Muscle layer of colon (tissue), 2 donors: ENCODE measurements around the gene RMND5A.
A peak's percentile ranks its signal among the peaks of the same experiment; 100 is the strongest.

ENCODE experiments used
- H3K27ac ChIP-seq: one replicate; pipeline ENCODE4 v1.7.0; 2013; ENCODE audit warnings: low read depth, mild to moderate bottlenecking, low read length, moderate library complexity
- H3K27me3 ChIP-seq, 2 donors: one replicate each; pipeline ENCODE4 v1.7.0; 2013; ENCODE audit warnings: low read length in 2 of 2, mild to moderate bottlenecking in 2 of 2; ENCODE audit not compliant: insufficient read depth in 2 of 2, control insufficient read depth in 1 of 2
- H3K36me3 ChIP-seq: one replicate; pipeline ENCODE4 v1.7.0; 2013; ENCODE audit warnings: mild to moderate bottlenecking, low read length; ENCODE audit not compliant: insufficient read depth
- H3K4me1 ChIP-seq: one replicate; pipeline ENCODE4 v1.7.0; 2013; ENCODE audit warnings: mild to moderate bottlenecking, low read length; ENCODE audit not compliant: insufficient read depth
- H3K4me3 ChIP-seq, 2 donors: one replicate each; pipeline ENCODE4 v1.7.0; 2013; ENCODE audit warnings: low read length in 2 of 2, low read depth in 1 of 2, mild to moderate bottlenecking in 1 of 2, moderate library complexity in 1 of 2
- H3K9ac ChIP-seq: one replicate; pipeline ENCODE4 v1.7.0; 2013; ENCODE audit warnings: low read length
- H3K9me3 ChIP-seq: one replicate; pipeline ENCODE4 v1.7.0; 2013; ENCODE audit warnings: mild to moderate bottlenecking, low read length
- donor health status: abdominal sarcoma.
- donor health status: Adenocarcinoma of cecum.

The RMND5A gene

DNA sequence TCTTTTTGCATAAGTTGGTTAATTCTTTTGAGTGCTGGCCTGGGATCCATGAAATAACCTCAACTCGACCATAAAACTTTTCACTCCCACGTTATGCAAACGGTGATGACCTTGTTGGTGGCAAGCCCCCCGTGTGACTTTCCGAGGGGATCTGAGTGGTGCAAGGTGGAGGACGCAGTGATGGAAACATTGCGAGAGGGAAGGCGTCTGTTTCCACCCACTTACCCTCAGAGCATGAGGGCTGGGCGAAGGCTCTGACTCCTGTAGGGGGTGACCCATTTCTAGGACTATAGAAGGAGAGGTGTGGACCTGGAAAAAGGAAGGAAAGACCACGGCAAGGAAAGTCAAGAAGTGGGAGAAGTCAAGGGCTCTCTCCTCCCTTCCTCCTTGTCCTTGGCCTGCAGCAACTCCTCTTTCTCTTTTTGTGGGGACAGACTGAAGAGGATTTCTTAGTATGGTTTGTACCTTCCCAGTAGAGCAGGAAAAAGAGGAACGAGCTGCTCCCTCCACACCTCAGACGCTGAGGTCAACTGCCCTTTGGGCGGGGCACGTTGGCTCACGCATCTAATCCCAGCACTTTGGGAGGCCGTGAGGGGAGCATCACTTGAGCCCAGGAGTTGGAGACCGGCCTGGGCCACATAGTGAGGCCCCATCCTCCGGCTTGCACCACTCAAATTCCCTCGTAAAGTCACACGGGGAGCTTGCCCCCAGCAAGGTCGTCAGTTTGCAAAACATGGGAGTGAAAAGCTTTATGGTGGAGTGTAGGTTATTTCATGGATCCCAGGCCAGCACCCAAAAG, 86.2 kb downstream of the RMND5A start:
- Histone ChIP-seq H3K27me3 (peaks cover 11 to 20% of the 10 kb centered on the region in 2 donors), H3K4me3 (no peak overlapping the region), H3K27ac (no peak overlapping the region), H3K9me3 (no peaks in the 10 kb centered on the region), H3K36me3 (no peaks in the 10 kb centered on the region), H3K4me1 (peaks cover 15% of the 10 kb centered on the region), H3K9ac (no peak overlapping the region)

DNA sequence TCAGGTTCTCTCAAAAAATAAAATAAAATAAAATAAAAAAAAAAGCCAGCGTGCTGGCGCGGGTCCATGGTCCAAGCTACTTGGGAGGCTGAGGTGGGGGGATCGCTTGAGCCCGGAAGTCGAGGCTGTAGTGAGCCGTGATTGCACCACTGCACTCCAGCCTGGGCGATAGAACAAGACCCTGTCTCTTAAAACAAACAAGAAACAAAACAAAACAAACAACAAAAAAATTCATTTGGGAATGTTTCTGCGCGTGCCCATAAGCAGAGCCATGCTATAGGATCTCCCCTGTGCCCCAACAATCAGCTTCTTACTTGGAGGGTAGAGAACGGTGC, 87.0 kb downstream of the RMND5A start:
- H3K9ac ChIP-seq = no peak overlapping the region
- H3K4me3 ChIP-seq = peak overlapping the region in 1 of 2 donors; percentile 57
- H3K36me3 ChIP-seq = no peaks in the 10 kb centered on the region
- peaks cover 11 to 24% of the 10 kb centered on the region in 2 donors for H3K27me3 ChIP-seq
- no peaks in the 10 kb centered on the region for H3K9me3 ChIP-seq
- no peak overlapping the region for H3K27ac ChIP-seq
- H3K4me1 ChIP-seq = peaks cover 15% of the 10 kb centered on the region

DNA sequence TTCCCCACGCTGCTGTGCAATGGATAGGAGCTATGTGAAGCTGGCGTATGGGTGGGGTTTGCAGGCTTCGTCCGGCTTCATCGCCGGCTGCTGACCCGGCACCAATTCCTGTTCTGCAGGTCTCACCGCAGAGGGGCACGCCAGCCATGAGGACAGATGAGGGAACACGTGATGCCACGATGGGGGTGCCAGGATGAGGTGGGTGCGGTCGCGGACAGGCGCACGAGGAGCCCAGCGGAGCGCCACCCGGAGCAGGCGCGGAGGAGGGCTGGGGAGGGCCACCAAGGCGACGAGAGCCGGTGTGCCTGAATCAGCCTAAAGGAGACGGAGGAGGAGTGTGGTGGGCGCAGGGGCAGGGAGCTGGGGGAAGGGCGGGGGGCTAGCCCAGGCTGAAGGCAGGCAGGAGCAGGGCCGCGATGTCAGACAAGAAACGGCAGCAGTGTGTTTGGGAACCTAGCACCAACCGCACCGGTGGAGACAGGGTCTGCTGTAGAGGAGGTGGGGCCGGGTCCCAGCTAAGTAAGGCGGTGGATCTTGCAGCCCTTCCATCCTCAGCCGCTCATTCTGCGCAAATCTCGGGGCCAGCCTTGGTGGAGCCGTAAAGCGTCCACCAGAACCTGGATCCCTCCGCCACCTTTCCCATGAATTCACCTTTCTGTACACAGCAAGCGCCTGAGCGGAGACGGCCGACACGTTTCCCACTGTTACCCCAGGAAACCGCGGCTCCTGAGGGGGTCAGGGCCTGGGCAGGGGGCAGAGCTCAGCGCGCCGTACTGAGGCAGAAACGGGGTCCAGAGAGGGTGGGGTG, 87.6 kb downstream of the RMND5A start:
- Histone ChIP-seq H3K36me3 (no peaks in the 10 kb centered on the region), H3K4me1 (peaks cover 15% of the 10 kb centered on the region), H3K9me3 (no peaks in the 10 kb centered on the region), H3K27me3 (peaks cover 11 to 30% of the 10 kb centered on the region in 2 donors), H3K9ac (no peak overlapping the region), H3K27ac (no peak overlapping the region), H3K4me3 (peak overlapping the region; percentile 38 to 57)

DNA sequence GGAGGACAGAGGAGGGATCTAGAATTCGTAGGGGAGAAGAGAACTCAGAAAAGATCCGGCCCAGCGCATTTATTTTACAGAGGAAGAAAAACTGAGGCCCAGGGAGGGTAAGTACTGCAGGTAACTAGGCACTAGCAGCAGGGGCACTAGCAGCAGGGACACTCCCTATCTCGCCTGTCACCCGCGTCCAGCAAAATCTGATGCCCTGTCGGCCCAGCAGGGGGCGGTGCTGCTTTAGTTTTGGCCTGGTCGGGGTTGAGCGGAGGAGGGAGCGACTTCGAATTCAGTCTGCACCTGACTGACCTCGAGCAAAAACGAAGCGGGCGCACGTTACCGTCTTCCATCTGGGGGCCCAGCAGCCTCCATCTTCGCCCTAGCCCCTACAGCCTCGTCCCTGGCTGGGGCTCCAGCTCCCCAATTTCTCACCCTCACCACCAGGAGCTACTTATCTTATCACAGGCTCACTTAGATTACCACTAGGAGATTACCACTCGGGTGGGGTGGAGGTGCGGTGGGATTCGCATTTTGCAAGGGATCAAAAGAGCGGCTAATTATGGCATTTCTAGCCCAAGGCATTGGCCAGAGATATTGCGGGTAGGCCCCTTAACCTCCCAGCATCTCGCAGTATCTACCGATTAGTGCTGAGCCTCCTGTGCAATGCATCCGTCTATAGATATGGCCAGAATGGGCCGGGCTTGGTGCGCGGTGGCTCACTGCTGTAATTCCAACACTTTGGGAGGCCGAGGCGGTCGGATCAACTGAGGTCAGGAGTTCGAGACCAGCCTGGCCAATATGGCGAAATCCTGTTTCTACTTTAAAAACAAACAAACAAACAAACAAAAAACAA, 88.4 kb downstream of the RMND5A start:
- no peak overlapping the region for H3K27ac ChIP-seq
- no peaks in the 10 kb centered on the region for H3K36me3 ChIP-seq
- H3K27me3 ChIP-seq = peaks cover 18 to 33% of the 10 kb centered on the region in 2 donors
- H3K9ac ChIP-seq = no peak overlapping the region
- no peaks in the 10 kb centered on the region for H3K9me3 ChIP-seq
- peak overlapping the region; percentile 38 to 57 for H3K4me3 ChIP-seq
- H3K4me1 ChIP-seq = peaks cover 15% of the 10 kb centered on the region

DNA sequence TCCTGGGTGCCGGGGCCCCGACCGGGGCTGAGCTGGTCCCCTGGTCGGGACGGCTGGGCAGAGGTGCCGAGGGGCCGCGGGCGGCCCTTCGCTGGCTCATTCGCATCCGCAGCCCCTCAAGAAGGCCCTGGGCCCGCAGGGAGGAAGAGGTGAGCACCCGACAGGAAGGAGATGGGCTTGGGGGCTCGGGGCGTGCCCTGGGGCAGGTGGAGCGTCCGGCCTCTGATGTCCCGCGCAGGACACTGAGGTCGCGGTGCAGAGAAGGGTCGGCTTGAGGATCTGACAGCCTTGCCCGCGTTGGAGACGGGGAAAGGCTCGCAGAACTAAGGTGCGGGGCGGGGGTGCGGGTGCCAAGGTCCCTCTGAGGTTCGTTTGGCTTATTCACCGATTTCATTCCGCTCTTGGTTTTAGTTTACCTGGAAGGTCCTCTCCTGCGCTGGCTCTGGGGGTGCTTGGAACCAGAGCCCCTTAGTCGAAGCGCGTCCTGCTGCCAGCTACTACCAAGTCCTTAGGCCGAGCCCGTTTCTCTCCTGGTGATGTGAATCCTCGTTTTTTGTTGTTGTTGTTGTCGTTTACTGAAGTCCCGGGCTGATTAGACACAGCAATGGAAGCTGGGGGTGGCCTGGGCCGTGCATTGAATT, 89.5 kb downstream of the RMND5A start:
- Histone ChIP-seq H3K9me3 (no peaks in the 10 kb centered on the region), H3K36me3 (no peaks in the 10 kb centered on the region), H3K4me1 (peaks cover 15% of the 10 kb centered on the region), H3K4me3 (no peak overlapping the region), H3K9ac (no peak overlapping the region), H3K27me3 (peaks cover 18 to 37% of the 10 kb centered on the region in 2 donors), H3K27ac (no peak overlapping the region)

DNA sequence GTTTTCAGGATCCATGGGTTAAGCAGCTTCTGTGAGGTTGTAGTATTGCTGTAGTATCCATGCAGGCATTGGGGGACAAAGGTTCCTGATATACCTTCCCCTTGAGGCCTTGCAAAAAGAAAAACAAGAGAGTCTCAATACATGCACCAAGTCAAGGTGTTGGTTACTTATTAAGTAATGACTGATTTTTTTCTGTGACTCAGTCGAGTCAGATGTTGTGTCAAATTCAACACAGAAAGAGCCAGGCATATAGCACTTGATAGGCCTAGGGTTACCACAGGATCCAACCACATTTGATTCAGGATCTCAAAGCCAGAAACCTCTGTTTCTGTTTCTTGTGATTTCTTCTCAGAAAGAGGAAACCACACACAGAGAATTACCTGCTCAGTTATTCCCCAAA, 95.5 kb downstream of the RMND5A start:
- Histone ChIP-seq H3K4me1 (no peaks in the 10 kb centered on the region), H3K9ac (no peak overlapping the region), H3K9me3 (no peaks in the 10 kb centered on the region), H3K27ac (no peak overlapping the region), H3K4me3 (no peak overlapping the region), H3K27me3 (peaks cover 7 to 17% of the 10 kb centered on the region in 2 donors), H3K36me3 (no peaks in the 10 kb centered on the region)

DNA sequence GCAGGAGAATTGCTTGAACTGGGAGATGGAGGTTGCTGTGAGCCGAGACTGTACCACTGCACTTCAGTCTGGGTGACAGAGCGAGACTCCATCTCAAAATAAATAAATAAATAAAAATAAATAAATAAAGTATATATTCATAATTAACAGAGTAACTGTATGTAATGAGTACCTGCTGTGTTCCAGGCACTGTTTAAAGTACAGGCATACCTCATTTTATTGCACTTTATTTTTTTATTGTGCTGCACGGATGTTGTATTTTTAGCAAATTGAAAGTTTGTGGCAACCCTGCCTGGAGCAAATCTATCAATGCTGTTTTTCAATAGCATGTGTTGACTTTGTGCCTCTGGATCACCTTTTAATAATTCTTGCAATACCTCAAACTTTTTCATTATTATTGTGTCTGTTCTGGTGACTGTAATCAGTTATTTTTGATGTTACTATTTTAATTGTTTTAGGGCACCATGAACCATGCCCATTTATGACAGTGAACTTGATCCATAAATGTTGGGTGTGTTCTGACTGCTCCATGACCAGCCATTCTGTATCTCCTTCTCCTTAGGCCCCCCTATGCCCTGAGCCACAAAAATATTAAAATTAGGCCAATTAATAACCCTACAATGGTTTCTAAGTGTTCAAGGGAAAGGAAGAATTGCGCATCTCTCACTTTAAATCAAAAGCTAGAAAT, 98.2 kb downstream of the RMND5A start:
- H3K4me3 ChIP-seq = no peak overlapping the region
- no peaks in the 10 kb centered on the region for H3K36me3 ChIP-seq
- H3K27ac ChIP-seq = no peak overlapping the region
- peaks cover 3 to 7% of the 10 kb centered on the region in 2 donors for H3K27me3 ChIP-seq
- no peaks in the 10 kb centered on the region for H3K4me1 ChIP-seq
- H3K9me3 ChIP-seq = peaks cover 4% of the 10 kb centered on the region
- H3K9ac ChIP-seq = no peak overlapping the region

DNA sequence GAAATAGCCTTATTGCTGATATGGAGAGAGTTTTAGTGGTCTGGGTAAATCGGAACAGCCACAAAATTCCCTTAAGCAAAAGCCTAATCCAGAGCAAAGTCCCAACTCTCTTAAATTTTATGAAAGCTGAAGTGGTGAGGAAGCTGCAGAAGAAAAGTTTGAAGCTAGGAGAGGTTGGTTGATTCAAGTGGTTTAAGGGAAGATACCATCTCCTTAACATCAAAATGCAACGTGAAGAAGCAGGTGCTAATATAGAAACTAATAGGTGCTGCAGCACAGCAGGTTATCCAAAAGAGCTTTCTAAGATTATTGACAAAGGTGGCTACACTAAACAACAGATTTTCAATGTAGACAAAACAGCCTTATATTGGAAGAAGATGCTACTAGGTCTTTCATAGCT, 98.9 kb downstream of the RMND5A start:
- peaks cover 0 to under 1% of the 10 kb centered on the region in 2 donors for H3K27me3 ChIP-seq
- no peaks in the 10 kb centered on the region for H3K4me1 ChIP-seq
- H3K36me3 ChIP-seq = no peaks in the 10 kb centered on the region
- no peak overlapping the region for H3K4me3 ChIP-seq
- H3K27ac ChIP-seq = no peak overlapping the region
- peaks cover 4% of the 10 kb centered on the region for H3K9me3 ChIP-seq
- H3K9ac ChIP-seq = no peak overlapping the region

DNA sequence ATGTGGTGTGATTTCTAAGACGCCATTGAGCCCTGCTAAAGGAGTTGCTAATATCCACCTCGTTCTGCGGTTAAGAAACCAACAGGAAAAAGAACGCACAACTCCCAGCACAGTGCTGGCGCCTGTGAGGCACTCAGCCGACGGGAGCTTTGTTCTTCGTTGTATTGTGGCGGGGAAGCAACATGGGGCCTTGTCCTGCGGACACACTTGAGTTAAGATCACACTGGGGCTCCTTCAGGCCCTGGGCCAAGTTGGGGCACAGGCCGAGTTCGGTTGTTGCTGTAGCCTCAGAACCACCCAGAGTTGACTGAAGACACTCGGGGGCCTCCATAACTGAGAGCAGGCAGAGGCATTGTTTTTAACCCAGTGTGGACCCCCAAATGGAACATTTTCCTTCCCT, 101.2 kb downstream of the RMND5A start:
- Histone ChIP-seq H3K9me3 (peaks cover 4% of the 10 kb centered on the region), H3K4me1 (no peaks in the 10 kb centered on the region), H3K27me3 (no peaks in the 10 kb centered on the region), H3K36me3 (no peaks in the 10 kb centered on the region), H3K27ac (no peak overlapping the region), H3K4me3 (no peak overlapping the region), H3K9ac (no peak overlapping the region)

DNA sequence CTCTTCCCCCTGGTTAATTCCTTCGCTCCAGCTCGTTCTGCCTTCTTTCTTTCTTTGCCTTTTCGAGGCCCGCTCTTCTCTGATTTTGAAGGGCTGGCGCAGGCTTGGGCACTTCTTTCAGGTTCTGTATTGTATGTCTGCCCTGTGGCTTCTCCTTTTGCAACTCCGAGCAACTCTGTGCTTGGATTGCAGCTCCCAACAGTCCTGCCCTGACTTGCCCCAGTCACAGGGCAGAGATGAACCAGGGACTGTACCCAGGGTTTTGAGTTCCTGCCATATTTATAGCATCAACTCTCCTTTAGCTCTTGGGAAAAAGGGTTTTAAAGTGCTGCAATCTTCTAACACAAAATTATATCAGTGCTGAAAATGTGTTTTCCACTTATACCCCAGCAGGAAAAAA, 101.8 kb downstream of the RMND5A start:
- Histone ChIP-seq H3K36me3 (no peaks in the 10 kb centered on the region), H3K27me3 (no peaks in the 10 kb centered on the region), H3K9me3 (peaks cover 4% of the 10 kb centered on the region), H3K4me1 (no peaks in the 10 kb centered on the region), H3K9ac (no peak overlapping the region), H3K27ac (no peak overlapping the region), H3K4me3 (no peak overlapping the region)
